Fibroblast of lung (primary cell): ENCODE data around the gene MLIP. TPM values are rescaled to one million over a fixed set of nuclear protein-coding genes. Genes with fewer than 3 reads are reported as not detected.

Source experiments
- DNase-seq, 2 donors: peaks; one replicate each; pipeline versions ENCODE4 v3.0.0 to v3.0.0-alpha.2; 2010; ENCODE audit warnings: low read depth in 2 of 2
- H2AFZ ChIP-seq: 2 replicates; pipeline ENCODE4 v1.5.1; 2012; ENCODE audit warnings: low read length, control low read depth, inconsistent platforms
- H3K27ac ChIP-seq: 2 replicates; pipeline ENCODE4 v1.5.1; 2011; ENCODE audit warnings: low read length, control low read depth; ENCODE audit not compliant: insufficient read depth
- H3K27me3 ChIP-seq: 2 replicates; pipeline ENCODE4 v1.5.1; 2011; ENCODE audit warnings: mild to moderate bottlenecking, low read length; ENCODE audit not compliant: control insufficient read depth, insufficient read depth
- H3K36me3 ChIP-seq: 2 replicates; pipeline ENCODE4 v1.5.1; 2011; ENCODE audit warnings: low read length; ENCODE audit not compliant: control insufficient read depth, insufficient read depth
- H3K4me1 ChIP-seq: 2 replicates; pipeline ENCODE4 v1.5.1; 2011; ENCODE audit warnings: low read length; ENCODE audit not compliant: control insufficient read depth, insufficient read depth; ENCODE audit errors: extremely low read depth
- H3K4me2 ChIP-seq: 2 replicates; pipeline ENCODE4 v1.5.1; 2011; ENCODE audit warnings: low read length, control low read depth; ENCODE audit not compliant: insufficient read depth; ENCODE audit errors: extremely low read depth
- H3K4me3 ChIP-seq, 4 experiments: fragments of 200-600 bp in 1 of 4; sonication (generic) in 1 of 4; replicated peaks in 1 of 4; 2 replicates each; pipeline ENCODE4 v1.5.1; 2011 to 2016; ENCODE audit warnings: low read length in 4 of 4, low read depth in 3 of 4, mild to moderate bottlenecking in 3 of 4, control low read depth in 2 of 4, inconsistent platforms in 1 of 4, mixed read lengths in 1 of 4; ENCODE audit not compliant: insufficient read depth in 1 of 4; ENCODE audit errors: control extremely low read depth in 1 of 4
- H3K79me2 ChIP-seq: 2 replicates; pipeline ENCODE4 v1.5.1; 2012; ENCODE audit warnings: mild to moderate bottlenecking, low read length, inconsistent platforms; ENCODE audit not compliant: control insufficient read depth, insufficient read depth
- H3K9ac ChIP-seq: 2 replicates; pipeline ENCODE4 v1.5.1; 2011; ENCODE audit warnings: mild to moderate bottlenecking, low read length, control low read depth; ENCODE audit not compliant: insufficient read depth
- H3K9me3 ChIP-seq: 2 replicates; pipeline ENCODE4 v1.5.1; 2012; ENCODE audit warnings: low read depth, low read length; ENCODE audit not compliant: control insufficient read depth, insufficient read depth
- H4K20me1 ChIP-seq: 2 replicates; pipeline ENCODE4 v1.5.1; 2011; ENCODE audit warnings: low read length; ENCODE audit not compliant: control insufficient read depth, insufficient read depth; ENCODE audit errors: extremely low read depth
- EZH2 ChIP-seq: IDR thresholded peaks from 2 replicates; pipeline ENCODE4 v1.5.1; 2012; ENCODE audit warnings: low read length, control low read depth, mild to moderate bottlenecking; ENCODE audit errors: missing control alignments
- polyA plus RNA-seq, 2 donors: library from polyadenylated mRNA; depleted of rRNA in 1 of 2; stranded (reverse) in 1 of 2; unstranded in 1 of 2; fragments of >200 nt; gene quantifications; 2 replicates each; pipeline ENCODE4 v1.2.1, GENCODE V29; 2011 to 2012; ENCODE audit warnings: missing spikeins in 1 of 2
- total RNA-seq: library from RNA; depleted of rRNA; stranded (reverse); fragments of >200 nt; gene quantifications from 2 replicates; pipeline ENCODE4 v1.2.1, GENCODE V29; 2014
- TF ChIP-seq, protein P1 (sequence below), 2 donors: IDR thresholded peaks in 1 of 2; conservative IDR thresholded peaks in 1 of 2; 1 replicate in 1 of 2; 2 replicates in 1 of 2; pipeline ENCODE4 v1.5.1; 2011 to 2012; ENCODE audit warnings: low read length in 2 of 2, control low read depth in 1 of 2, inconsistent platforms in 1 of 2, low read depth in 1 of 2, mild to moderate bottlenecking in 1 of 2

Gene MLIP
- total and polyA plus RNA-seq, 2 donors (not counting 1 experiment from before 2014, with no cell fraction given) = 0.07 TPM; not detected in 1

- Histone ChIP-seq H3K27ac (no peak overlapping the region), H3K4me2 (no peak overlapping the region), H3K9me3 (no peaks in the 10 kb centered on the region), H3K27me3 (no peaks in the 10 kb centered on the region), H3K36me3 (no peaks in the 10 kb centered on the region), H3K79me2 (no peaks in the 10 kb centered on the region), H2AFZ (no peak overlapping the region), H3K4me3 (no peak overlapping the region), H3K9ac (no peak overlapping the region), H3K4me1 (no peaks in the 10 kb centered on the region), H4K20me1 (no peaks in the 10 kb centered on the region)
- TF ChIP-seq, protein P1, sequence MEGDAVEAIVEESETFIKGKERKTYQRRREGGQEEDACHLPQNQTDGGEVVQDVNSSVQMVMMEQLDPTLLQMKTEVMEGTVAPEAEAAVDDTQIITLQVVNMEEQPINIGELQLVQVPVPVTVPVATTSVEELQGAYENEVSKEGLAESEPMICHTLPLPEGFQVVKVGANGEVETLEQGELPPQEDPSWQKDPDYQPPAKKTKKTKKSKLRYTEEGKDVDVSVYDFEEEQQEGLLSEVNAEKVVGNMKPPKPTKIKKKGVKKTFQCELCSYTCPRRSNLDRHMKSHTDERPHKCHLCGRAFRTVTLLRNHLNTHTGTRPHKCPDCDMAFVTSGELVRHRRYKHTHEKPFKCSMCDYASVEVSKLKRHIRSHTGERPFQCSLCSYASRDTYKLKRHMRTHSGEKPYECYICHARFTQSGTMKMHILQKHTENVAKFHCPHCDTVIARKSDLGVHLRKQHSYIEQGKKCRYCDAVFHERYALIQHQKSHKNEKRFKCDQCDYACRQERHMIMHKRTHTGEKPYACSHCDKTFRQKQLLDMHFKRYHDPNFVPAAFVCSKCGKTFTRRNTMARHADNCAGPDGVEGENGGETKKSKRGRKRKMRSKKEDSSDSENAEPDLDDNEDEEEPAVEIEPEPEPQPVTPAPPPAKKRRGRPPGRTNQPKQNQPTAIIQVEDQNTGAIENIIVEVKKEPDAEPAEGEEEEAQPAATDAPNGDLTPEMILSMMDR (conservative IDR thresholded peaks at IDR 0.05 in 1 of 2, IDR thresholded peaks at IDR 0.05 in 1 of 2; ENCODE audit: low read depth in 1 of 2, low read length in 2 of 2) = peak; percentile 32 to 68
- no peak for TF ChIP-seq EZH2
- peak; percentile 42 to 66 for DNase-seq
Measured at GRCh38 chr6:54267798-54268197, 156.6 kb downstream of the MLIP start.

DNA sequence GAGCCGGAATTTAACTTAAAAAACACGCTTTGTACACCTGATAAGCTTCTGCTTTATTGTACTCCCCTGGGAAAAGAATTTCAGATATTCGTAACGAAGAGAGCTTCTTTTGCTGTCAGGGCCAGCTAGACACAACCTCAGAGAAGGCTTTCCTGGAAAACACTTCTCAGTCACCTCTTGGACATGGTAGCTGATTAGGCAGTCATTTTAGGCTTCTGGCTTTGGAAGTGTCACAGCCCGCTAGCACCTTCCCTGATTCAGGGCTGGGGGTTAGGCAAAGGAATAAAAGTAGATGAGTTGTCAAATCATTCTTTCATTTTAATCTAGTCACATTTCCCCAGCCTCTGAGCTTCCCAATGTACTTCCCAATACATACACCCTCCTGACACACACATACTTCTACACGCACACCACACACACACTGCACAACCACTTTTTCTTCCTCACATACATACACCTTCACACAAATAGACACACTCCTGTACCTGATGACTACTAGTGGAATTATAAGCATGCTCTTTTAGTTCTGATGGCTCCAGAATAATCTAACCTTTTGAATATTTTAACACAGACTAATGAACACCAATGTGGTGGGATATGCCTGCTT, 162.1 kb downstream of the MLIP start:
- DNase-seq = no peak
- Histone ChIP-seq H3K9ac (no peak overlapping the region), H3K4me3 (no peak overlapping the region), H3K4me2 (no peak overlapping the region), H3K36me3 (no peaks in the 10 kb centered on the region), H2AFZ (no peak overlapping the region), H3K27me3 (no peaks in the 10 kb centered on the region), H3K9me3 (no peaks in the 10 kb centered on the region), H3K27ac (no peak overlapping the region), H3K4me1 (no peaks in the 10 kb centered on the region), H4K20me1 (no peaks in the 10 kb centered on the region), H3K79me2 (no peaks in the 10 kb centered on the region)
- no peak for TF ChIP-seq EZH2
- TF ChIP-seq, protein P1 (conservative IDR thresholded peaks at IDR 0.05 in 1 of 2, IDR thresholded peaks at IDR 0.05 in 1 of 2; ENCODE audit: low read depth in 1 of 2, low read length in 2 of 2) = no peak

GRCh38 chr6:54274383-54274782, 163.1 kb downstream of the MLIP start:
- H3K9me3 ChIP-seq = no peaks in the 10 kb centered on the region
- TF ChIP-seq, protein P1 (conservative IDR thresholded peaks at IDR 0.05 in 1 of 2, IDR thresholded peaks at IDR 0.05 in 1 of 2; ENCODE audit: low read depth in 1 of 2, low read length in 2 of 2) = no peak
- TF ChIP-seq EZH2 = no peak
- no peak for DNase-seq
- no peaks in the 10 kb centered on the region for H3K27me3 ChIP-seq
- H3K27ac ChIP-seq = no peak overlapping the region
- H3K4me1 ChIP-seq = no peaks in the 10 kb centered on the region
- H3K9ac ChIP-seq = no peak overlapping the region
- no peak overlapping the region for H2AFZ ChIP-seq
- no peaks in the 10 kb centered on the region for H4K20me1 ChIP-seq
- H3K4me2 ChIP-seq = no peak overlapping the region
- no peaks in the 10 kb centered on the region for H3K36me3 ChIP-seq
- no peak overlapping the region for H3K4me3 ChIP-seq
- no peaks in the 10 kb centered on the region for H3K79me2 ChIP-seq
